Endothelial cell of hepatic sinusoid (primary cell): ENCODE results near the gene ATXN7L1.

ENCODE experiments used
- in situ Hi-C: cut with HindIII; loops from 2 replicates; pipeline ENCODE4 v1.10.0; 2017; ENCODE audit warnings: low sequenced_read_pairs

ATXN7L1 gene, protein sequence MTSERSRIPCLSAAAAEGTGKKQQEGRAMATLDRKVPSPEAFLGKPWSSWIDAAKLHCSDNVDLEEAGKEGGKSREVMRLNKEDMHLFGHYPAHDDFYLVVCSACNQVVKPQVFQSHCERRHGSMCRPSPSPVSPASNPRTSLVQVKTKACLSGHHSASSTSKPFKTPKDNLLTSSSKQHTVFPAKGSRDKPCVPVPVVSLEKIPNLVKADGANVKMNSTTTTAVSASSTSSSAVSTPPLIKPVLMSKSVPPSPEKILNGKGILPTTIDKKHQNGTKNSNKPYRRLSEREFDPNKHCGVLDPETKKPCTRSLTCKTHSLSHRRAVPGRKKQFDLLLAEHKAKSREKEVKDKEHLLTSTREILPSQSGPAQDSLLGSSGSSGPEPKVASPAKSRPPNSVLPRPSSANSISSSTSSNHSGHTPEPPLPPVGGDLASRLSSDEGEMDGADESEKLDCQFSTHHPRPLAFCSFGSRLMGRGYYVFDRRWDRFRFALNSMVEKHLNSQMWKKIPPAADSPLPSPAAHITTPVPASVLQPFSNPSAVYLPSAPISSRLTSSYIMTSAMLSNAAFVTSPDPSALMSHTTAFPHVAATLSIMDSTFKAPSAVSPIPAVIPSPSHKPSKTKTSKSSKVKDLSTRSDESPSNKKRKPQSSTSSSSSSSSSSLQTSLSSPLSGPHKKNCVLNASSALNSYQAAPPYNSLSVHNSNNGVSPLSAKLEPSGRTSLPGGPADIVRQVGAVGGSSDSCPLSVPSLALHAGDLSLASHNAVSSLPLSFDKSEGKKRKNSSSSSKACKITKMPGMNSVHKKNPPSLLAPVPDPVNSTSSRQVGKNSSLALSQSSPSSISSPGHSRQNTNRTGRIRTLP

GRCh38 chr7:105876091-105876963 lies at the start of gene ATXN7L1:
Gene ATXN7L1 (minus strand): TSS chr7:105876599. CDS start chr7:105876558, 41 bp downstream.
- in situ Hi-C loops: no loop called here

- in situ Hi-C loops: no loop called here
Measured at GRCh38 chr7:105926131-105926530, 49.7 kb upstream of the ATXN7L1 start.

DNA sequence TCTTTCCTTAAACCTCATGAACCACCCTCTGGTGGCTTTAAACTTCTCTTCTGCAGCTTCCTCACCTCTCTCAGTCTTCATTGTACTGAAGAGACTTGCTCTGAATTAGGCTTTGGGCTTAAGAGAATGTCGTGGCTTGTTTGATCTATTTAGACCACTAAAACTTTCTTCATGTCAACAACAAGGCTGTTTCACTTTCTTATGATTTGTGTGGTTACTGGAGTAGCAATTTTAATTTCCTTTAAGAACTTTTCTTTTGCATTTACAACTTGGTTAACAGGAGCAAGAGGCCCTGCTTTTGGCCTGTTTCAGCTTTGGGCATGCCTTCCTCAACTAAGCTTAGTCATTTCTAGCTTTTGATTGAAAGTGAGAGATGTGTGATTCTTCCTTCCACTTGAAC lies 48.5 kb upstream of the ATXN7L1 start:
- in situ Hi-C loops: no loop called here

DNA sequence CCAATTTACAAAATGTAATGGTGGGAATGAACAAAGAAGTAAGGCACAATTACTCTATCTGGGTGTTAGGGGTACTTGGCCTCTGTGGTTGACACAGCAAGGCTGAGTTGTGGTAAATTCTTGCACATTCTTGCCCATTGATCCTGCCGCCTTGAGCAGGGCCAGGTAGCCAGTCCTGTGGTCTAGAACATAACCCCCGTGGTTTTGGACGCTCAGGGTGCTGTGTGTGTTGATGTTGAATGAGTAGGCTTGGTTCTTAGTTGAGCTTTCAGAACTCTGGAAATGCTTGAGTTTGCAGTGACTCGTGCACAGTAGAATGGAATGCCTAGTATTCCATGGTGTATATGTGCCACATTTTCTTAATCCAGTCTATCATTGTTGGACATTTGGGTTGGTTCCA lies 44.4 kb upstream of the ATXN7L1 start:
- in situ Hi-C loops: no loop called here

GRCh38 chr7:105917659-105918058 lies 41.3 kb upstream of the ATXN7L1 start:
- in situ Hi-C loops: no loop called here

DNA sequence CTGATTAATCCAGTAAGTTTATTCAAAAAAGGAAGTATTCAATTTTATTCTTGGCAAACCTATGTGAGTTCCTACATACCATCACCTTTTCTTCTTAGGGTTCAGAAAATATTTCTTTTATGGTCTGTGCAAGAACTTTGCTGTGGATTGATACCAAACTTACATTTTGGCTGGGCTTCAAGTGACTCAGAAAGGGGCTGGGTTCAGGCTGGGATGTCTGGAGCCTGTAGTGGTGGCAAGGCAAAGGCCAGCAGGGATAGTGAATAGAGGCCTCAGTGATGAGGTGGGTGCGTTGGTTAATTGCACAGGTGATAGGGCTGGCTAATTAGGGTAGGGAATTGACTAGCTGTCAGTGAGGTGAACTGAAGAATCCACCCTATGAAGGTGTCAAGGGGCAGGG lies 40.2 kb upstream of the ATXN7L1 start:
- in situ Hi-C loops: no loop called here

- in situ Hi-C loops: no loop called here
Measured at GRCh38 chr7:105913947-105914346, 37.5 kb upstream of the ATXN7L1 start.

DNA sequence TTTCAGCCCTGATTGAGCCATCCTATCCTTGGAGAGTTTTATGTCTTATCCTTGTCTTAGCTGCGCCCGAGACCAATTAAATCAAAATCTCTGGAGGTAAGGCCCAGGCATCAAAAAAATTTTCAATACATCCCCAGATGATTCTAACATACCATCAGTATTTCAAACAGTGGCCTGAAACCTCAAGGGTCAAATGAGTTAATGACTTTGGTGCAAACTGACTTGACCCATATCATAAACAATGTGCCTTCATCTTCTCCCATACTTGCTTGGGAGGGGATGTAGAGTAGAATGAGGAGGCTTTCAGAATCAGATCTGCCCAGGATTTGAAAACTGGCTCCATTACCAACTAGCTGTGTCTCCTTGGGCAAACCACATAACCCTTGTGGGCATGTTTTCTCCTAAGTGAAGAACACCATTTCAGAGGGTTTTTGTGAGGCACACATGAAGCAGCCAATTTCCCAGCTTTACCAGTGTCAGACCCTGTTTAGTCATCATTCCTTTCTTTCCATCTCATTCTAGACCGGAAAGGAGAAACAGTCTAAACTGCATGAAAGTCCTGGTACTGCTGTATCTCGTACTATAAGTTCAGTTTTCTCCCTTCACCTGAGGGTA lies 35.7 kb upstream of the ATXN7L1 start:
- in situ Hi-C loops: no loop called here

DNA sequence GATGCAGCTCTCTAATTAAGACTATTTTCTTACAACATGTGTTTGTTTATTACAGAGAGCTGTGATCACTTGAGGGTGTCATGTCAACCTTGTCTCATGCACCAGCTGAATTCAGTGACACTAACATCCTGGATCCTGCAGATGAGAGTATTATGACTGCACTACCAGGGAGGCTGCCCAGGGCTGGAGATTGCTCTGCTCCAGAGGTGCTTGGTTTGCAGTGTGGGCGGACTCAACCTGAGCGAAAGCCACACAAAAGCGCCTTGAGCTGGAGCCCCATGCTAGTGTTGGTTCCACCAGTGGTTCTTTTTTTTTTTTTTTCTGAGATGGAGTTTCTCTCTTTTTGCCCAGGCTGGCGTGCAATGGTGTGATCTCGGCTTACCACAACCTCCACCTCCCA lies 33.8 kb upstream of the ATXN7L1 start:
- in situ Hi-C loops: no loop called here

- in situ Hi-C loops: loop anchor here (5.0 kb wide), 1 partner anchor 57 kb away; no protein-coding TSS in a partner anchor
Measured at GRCh38 chr7:105909742-105910141, 33.3 kb upstream of the ATXN7L1 start.

DNA sequence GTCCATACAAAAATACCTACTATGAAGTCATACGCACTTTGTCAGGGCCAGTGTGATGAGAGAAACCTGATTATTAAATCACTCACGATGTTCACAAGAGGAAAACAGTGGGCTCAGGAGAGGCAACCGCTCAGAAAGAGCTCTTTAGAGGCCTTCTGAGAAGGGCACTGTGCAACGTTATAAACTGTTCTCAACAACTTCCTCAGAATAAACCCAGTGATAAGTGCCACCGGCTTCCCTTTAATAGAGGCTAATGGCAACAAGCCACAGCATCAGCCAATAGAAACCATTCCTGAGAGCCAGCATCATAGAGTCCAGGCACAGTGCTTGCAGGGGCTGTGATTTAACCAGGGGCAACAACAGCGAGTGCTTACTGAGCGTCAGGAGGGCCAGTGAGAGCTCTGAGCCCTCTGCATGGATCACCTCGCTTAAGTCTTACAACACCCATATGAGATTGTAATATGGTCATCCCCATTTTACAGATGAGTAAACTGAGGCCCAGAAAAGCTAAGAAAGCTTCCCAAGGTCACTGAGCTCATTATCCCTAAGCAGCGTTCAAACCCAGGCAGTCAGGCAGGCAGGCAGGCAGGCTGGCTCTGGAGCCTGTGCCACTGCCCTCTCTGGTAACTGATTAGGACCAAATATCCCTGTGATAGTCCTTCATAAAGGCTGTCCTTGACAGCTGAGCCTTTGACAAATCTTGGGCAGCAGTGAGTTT lies 30.9 kb upstream of the ATXN7L1 start:
- in situ Hi-C loops: loop anchor here (5.0 kb wide), 1 partner anchor 55 kb away; no protein-coding TSS in a partner anchor

- in situ Hi-C loops: loop anchor here (5.0 kb wide), 1 partner anchor 54 kb away; no protein-coding TSS in a partner anchor
Measured at GRCh38 chr7:105906695-105907094, 30.3 kb upstream of the ATXN7L1 start.

GRCh38 chr7:105905910-105906568 lies 29.6 kb upstream of the ATXN7L1 start:
- in situ Hi-C loops: loop anchor here (5.0 kb wide), 1 partner anchor 54 kb away; no protein-coding TSS in a partner anchor

GRCh38 chr7:105905209-105905909 lies 29.0 kb upstream of the ATXN7L1 start:
- in situ Hi-C loops: loop anchor here (5.0 kb wide), 1 partner anchor 53 kb away; no protein-coding TSS in a partner anchor

- in situ Hi-C loops: no loop called here
Measured at GRCh38 chr7:105904064-105904463, 27.7 kb upstream of the ATXN7L1 start.

- in situ Hi-C loops: no loop called here
Measured at GRCh38 chr7:105902325-105902911, 26.0 kb upstream of the ATXN7L1 start.

GRCh38 chr7:105897999-105898398 lies 21.6 kb upstream of the ATXN7L1 start:
- in situ Hi-C loops: no loop called here

DNA sequence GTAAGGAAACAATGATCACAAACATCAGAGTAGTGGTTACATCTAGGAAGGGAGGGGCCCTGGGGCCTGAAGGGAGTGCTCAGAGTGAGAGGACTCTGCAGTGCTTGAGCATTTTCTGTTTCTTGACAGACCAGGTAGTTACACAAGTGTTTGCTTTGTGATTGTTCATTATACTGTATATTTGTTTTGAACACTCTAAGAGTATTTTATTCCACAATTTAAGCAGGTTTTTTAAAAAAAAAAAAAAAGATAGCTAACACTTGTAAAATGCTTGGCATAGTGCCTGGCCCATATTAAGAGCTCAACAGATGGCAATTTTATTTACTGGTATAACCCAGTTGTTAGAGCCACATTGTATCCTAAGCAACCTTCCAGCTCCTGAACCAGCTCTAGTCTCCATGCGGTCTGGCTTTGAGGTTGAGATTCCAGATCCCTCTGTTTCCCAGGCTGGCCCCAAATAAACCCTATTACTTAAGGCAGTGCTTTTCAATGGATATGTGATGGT lies 20.1 kb upstream of the ATXN7L1 start:
- in situ Hi-C loops: no loop called here
